H9 (cell line): ENCODE measurements around the gene IRAK1. TPM values are rescaled to one million over a fixed set of nuclear protein-coding genes. Genes with fewer than 3 reads are reported as not detected.

Experiments
- DNase-seq: peaks from one replicate; pipeline ENCODE4 v3.0.0-alpha.2; 2017
- H2AFZ ChIP-seq: one replicate; pipeline ENCODE4 v1.6.1; 2013; ENCODE audit warnings: mild to moderate bottlenecking, low read length, control low read depth, moderate library complexity
- H2AK5ac ChIP-seq: 2 replicates; pipeline ENCODE4 v1.6.1; 2013; ENCODE audit warnings: low read length, control low read depth, mixed read lengths; ENCODE audit not compliant: insufficient read length
- H2BK120ac ChIP-seq: one replicate; pipeline ENCODE4 v1.6.1; 2013; ENCODE audit warnings: low read depth, mild to moderate bottlenecking, low read length, control low read depth, inconsistent platforms; ENCODE audit not compliant: poor library complexity, severe bottlenecking
- H2BK12ac ChIP-seq: 2 replicates; pipeline ENCODE4 v1.6.1; 2013; ENCODE audit warnings: low read length, control low read depth, mixed read lengths, low read depth; ENCODE audit not compliant: insufficient read length
- H2BK15ac ChIP-seq: 2 replicates; pipeline ENCODE4 v1.6.1; 2013; ENCODE audit warnings: low read depth, low read length, control low read depth
- H2BK20ac ChIP-seq: one replicate; pipeline ENCODE4 v1.6.1; 2013; ENCODE audit warnings: low read depth, mild to moderate bottlenecking, low read length, control low read depth, inconsistent platforms; ENCODE audit not compliant: poor library complexity, severe bottlenecking
- H2BK5ac ChIP-seq: 2 replicates; pipeline ENCODE4 v1.6.1; 2013; ENCODE audit warnings: low read length, control low read depth, mixed read lengths; ENCODE audit not compliant: insufficient read length
- H3K14ac ChIP-seq: 2 replicates; pipeline ENCODE4 v1.6.1; 2013; ENCODE audit warnings: low read length, control low read depth; ENCODE audit not compliant: insufficient read depth
- H3K18ac ChIP-seq: 2 replicates; pipeline ENCODE4 v1.6.1; 2013; ENCODE audit warnings: low read depth, mild to moderate bottlenecking, mixed read lengths, low read length, control low read depth; ENCODE audit not compliant: insufficient read length
- H3K23ac ChIP-seq: 2 replicates; pipeline ENCODE4 v1.6.1; 2013; ENCODE audit warnings: low read length, control low read depth, mixed read lengths, low read depth; ENCODE audit not compliant: insufficient read length
- H3K23me2 ChIP-seq: 2 replicates; pipeline ENCODE4 v1.6.1; 2013; ENCODE audit warnings: low read depth, mild to moderate bottlenecking, mixed read lengths, low read length, control low read depth; ENCODE audit not compliant: insufficient read length, poor library complexity, severe bottlenecking
- H3K27ac ChIP-seq: 2 replicates; pipeline ENCODE4 v1.5.1; 2013; ENCODE audit warnings: low read length, control low read depth, mixed read lengths, low read depth; ENCODE audit not compliant: insufficient read length
- H3K27me3 ChIP-seq: 2 replicates; pipeline ENCODE4 v1.6.1; 2013; ENCODE audit warnings: low read length, control low read depth, inconsistent platforms; ENCODE audit not compliant: insufficient read depth
- H3K4ac ChIP-seq: 2 replicates; pipeline ENCODE4 v1.6.1; 2013; ENCODE audit warnings: low read depth, mild to moderate bottlenecking, control low read depth, inconsistent platforms, low read length, moderate library complexity
- H3K4me1 ChIP-seq: 2 replicates; pipeline ENCODE4 v1.6.1; 2013; ENCODE audit warnings: low read length, control low read depth, inconsistent platforms; ENCODE audit not compliant: insufficient read depth
- H3K4me2 ChIP-seq: 2 replicates; pipeline ENCODE4 v1.6.1; 2013; ENCODE audit warnings: low read length, control low read depth, mixed read lengths; ENCODE audit not compliant: insufficient read length, insufficient read depth
- H3K56ac ChIP-seq: 2 replicates; pipeline ENCODE4 v1.6.1; 2013; ENCODE audit warnings: low read depth, mild to moderate bottlenecking, mixed read lengths, low read length, control low read depth; ENCODE audit not compliant: insufficient read length
- H3K79me1 ChIP-seq: 2 replicates; pipeline ENCODE4 v1.6.1; 2013; ENCODE audit warnings: low read depth, mild to moderate bottlenecking, moderate library complexity, low read length, control low read depth, inconsistent platforms; ENCODE audit not compliant: insufficient read depth, poor library complexity, severe bottlenecking
- H3K79me2 ChIP-seq: 2 replicates; pipeline ENCODE4 v1.6.1; 2013; ENCODE audit warnings: low read length, control low read depth, inconsistent platforms; ENCODE audit not compliant: insufficient read depth
- H3K9ac ChIP-seq: 2 replicates; pipeline ENCODE4 v1.6.1; 2013; ENCODE audit warnings: low read length, control low read depth, mixed read lengths; ENCODE audit not compliant: insufficient read length; ENCODE audit errors: extremely low read depth
- H3K9me3 ChIP-seq: one replicate; pipeline ENCODE4 v1.6.1; 2013; ENCODE audit warnings: low read depth, low read length, inconsistent platforms; ENCODE audit not compliant: control insufficient read depth
- H3T11ph ChIP-seq: one replicate; pipeline ENCODE4 v1.6.1; 2013; ENCODE audit warnings: mild to moderate bottlenecking, low read length, control low read depth, inconsistent platforms
- H4K20me1 ChIP-seq: one replicate; pipeline ENCODE4 v1.6.1; 2013; ENCODE audit not compliant: control insufficient read depth, insufficient read length, insufficient read depth
- H4K5ac ChIP-seq: 2 replicates; pipeline ENCODE4 v1.6.1; 2013; ENCODE audit warnings: low read depth, mild to moderate bottlenecking, mixed read lengths, low read length, control low read depth; ENCODE audit not compliant: insufficient read length
- H4K8ac ChIP-seq: replicated peaks from 2 replicates; pipeline ENCODE4 v1.6.1; 2013; ENCODE audit warnings: low read length, control low read depth, mixed read lengths, low read depth; ENCODE audit not compliant: insufficient read length
- H4K91ac ChIP-seq: 2 replicates; pipeline ENCODE4 v1.6.1; 2013; ENCODE audit warnings: low read depth, mild to moderate bottlenecking, moderate library complexity, mixed read lengths, low read length, control low read depth; ENCODE audit not compliant: insufficient read length
- H3K27ac Mint-ChIP-seq, 3 experiments: 2 replicates in 2 of 3; 3 replicates in 1 of 3; pipeline ENCODE4 v1.8.0; 2020 to 2021; ENCODE audit warnings: mixed read lengths in 3 of 3, mild to moderate bottlenecking in 1 of 3, moderate library complexity in 1 of 3
- H3K27me3 Mint-ChIP-seq: 2 replicates; pipeline ENCODE4 v1.8.0; 2021; ENCODE audit warnings: low read depth, mild to moderate bottlenecking, moderate library complexity, mixed read lengths
- H3K36me3 Mint-ChIP-seq, 3 experiments: 2 replicates in 2 of 3; 3 replicates in 1 of 3; pipeline ENCODE4 v1.8.0; 2020 to 2021; ENCODE audit warnings: low read depth in 3 of 3, mixed read lengths in 3 of 3; ENCODE audit not compliant: insufficient read depth in 1 of 3
- H3K4me1 Mint-ChIP-seq, 2 experiments: 2 replicates each; pipeline ENCODE4 v1.8.0; 2020; ENCODE audit warnings: mixed read lengths in 2 of 2
- H3K4me3 Mint-ChIP-seq, 2 experiments: 2 replicates in 1 of 2; 3 replicates in 1 of 2; pipeline ENCODE4 v1.8.0; 2020 to 2021; ENCODE audit warnings: mild to moderate bottlenecking in 2 of 2, mixed read lengths in 2 of 2, moderate library complexity in 1 of 2
- H3K9me3 Mint-ChIP-seq, 2 experiments: 2 replicates in 1 of 2; 3 replicates in 1 of 2; pipeline ENCODE4 v1.8.0; 2020; ENCODE audit warnings: mild to moderate bottlenecking in 2 of 2, mixed read lengths in 2 of 2, moderate library complexity in 1 of 2
- CTCF ChIP-seq: fragments of 200-600 bp; sonication (generic); conservative IDR thresholded peaks from 3 replicates; pipeline ENCODE4 v1.8.0; 2021; ENCODE audit warnings: antibody characterized with exemption, mild to moderate bottlenecking
- WGBS: extraction: QIAGEN DNeasy Blood & Tissue Kit; methylation state at CpG from one replicate; pipeline ENCODE4 v1.1.7; 2013; ENCODE audit warnings: missing lambda C conversion rate, low lambda C conversion rate, mixed read lengths; ENCODE audit not compliant: insufficient read length; ENCODE audit errors: extremely low coverage; 5-methylcytosine and 5-hydroxymethylcytosine counted together
- total RNA-seq: library from RNA; stranded (reverse); gene quantifications from 2 replicates; pipeline ENCODE4 v1.2.1, GENCODE V29; 2021

IRAK1 gene
- total RNA-seq, 1 experiment from 2014 or later, result 98.4 TPM

GRCh38 chrX:153989973-153990655 is 29.6 kb downstream of the IRAK1 start:
- Histone ChIP-seq H4K5ac (no peak overlapping the region), H2BK15ac (no peak overlapping the region), H3K79me2 (no peaks in the 10 kb centered on the region), H3K9me3 (peaks cover 14% of the 10 kb centered on the region), H2AK5ac (no peak overlapping the region), H3K79me1 (no peaks in the 10 kb centered on the region), H3K23ac (no peak overlapping the region), H3K23me2 (no peaks in the 10 kb centered on the region), H3T11ph (no peak overlapping the region), H3K4me1 (no peaks in the 10 kb centered on the region), H2BK20ac (no peak overlapping the region), H4K8ac (no peak overlapping the region), H3K27me3 (no peaks in the 10 kb centered on the region), H4K91ac (no peak overlapping the region), H3K56ac (no peak overlapping the region), H3K9ac (no peak overlapping the region), H2AFZ (no peak overlapping the region), H3K14ac (no peak overlapping the region), H2BK12ac (no peak overlapping the region), H3K4me2 (no peak overlapping the region), H2BK120ac (no peak overlapping the region), H3K27ac (no peak overlapping the region), H3K4ac (no peak overlapping the region), H4K20me1 (no peaks in the 10 kb centered on the region), H2BK5ac (no peak overlapping the region), H3K18ac (no peak overlapping the region)
- H3K4me1 Mint-ChIP-seq, result no peaks in the 10 kb centered on the region
- no peak for DNase-seq
- H3K27ac Mint-ChIP-seq, result no peak overlapping the region
- H3K4me3 Mint-ChIP-seq, result no peak overlapping the region
- WGBS, result no CpG with 5 or more reads among the region's 14 CpGs
- TF ChIP-seq CTCF, result no peak
- H3K27me3 Mint-ChIP-seq, result no peaks in the 10 kb centered on the region; the same call in 1 of the 2 replicates
- H3K36me3 Mint-ChIP-seq, result peaks cover 5% of the 10 kb centered on the region in 3 experiments; a peak in 4 of 7 replicates
- H3K9me3 Mint-ChIP-seq, result peaks cover 61 to 67% of the 10 kb centered on the region in 2 experiments
